Upper lobe of right lung (tissue), 1 donor: Measurements from ENCODE around the gene CLECL1. TPM values are rescaled to one million over a fixed set of nuclear protein-coding genes. Genes with fewer than 3 reads are reported as not detected.

Source experiments
- ATAC-seq: fragments of 200-7000 bp; cut with Tn5 transposase; one replicate; pipeline ENCODE4 v1.9.1; 2020; ENCODE audit warnings: mild to moderate bottlenecking, moderate library complexity
- DNase-seq: peaks from one replicate; pipeline ENCODE4 v3.0.0-alpha.2; 2020
- H3K27ac ChIP-seq: fragments of 200-600 bp; one replicate; pipeline ENCODE4 v1.8.0; 2022
- H3K27me3 ChIP-seq: fragments of 200-600 bp; one replicate; pipeline ENCODE4 v1.8.0; 2022; ENCODE audit warnings: mild to moderate bottlenecking
- H3K36me3 ChIP-seq: fragments of 200-600 bp; one replicate; pipeline ENCODE4 v1.8.0; 2022
- H3K4me1 ChIP-seq: fragments of 200-600 bp; one replicate; pipeline ENCODE4 v1.8.0; 2022
- H3K4me3 ChIP-seq: fragments of 200-600 bp; one replicate; pipeline ENCODE4 v1.8.0; 2022; ENCODE audit warnings: mild to moderate bottlenecking
- H3K9me3 ChIP-seq: fragments of 200-600 bp; one replicate; pipeline ENCODE4 v1.8.0; 2022
- CTCF ChIP-seq: fragments of 200-600 bp; IDR thresholded peaks from one replicate; pipeline ENCODE4 v1.8.0; 2022; ENCODE audit warnings: antibody characterized with exemption
- intact Hi-C: fragments of 100-400 bp; cut with DNase I; formaldehyde crosslinking; loops from one replicate; pipeline ENCODE4 v1.11.0; 2022
- total RNA-seq: library from RNA; stranded (reverse); fragmentation: NEBNext Ultra II Directional; extraction: Animal tissue kit (Norgen Biotek cat#: 25700); gene quantifications from one replicate; pipeline ENCODE4 v1.2.1, GENCODE V29; 2021
- donor health status: DM: no; HTN: yes; CAD: no; lungs with severe emphysema.

Gene CLECL1
- total RNA-seq, 1 donor from 2014 or later, result 3.4 TPM

DNA sequence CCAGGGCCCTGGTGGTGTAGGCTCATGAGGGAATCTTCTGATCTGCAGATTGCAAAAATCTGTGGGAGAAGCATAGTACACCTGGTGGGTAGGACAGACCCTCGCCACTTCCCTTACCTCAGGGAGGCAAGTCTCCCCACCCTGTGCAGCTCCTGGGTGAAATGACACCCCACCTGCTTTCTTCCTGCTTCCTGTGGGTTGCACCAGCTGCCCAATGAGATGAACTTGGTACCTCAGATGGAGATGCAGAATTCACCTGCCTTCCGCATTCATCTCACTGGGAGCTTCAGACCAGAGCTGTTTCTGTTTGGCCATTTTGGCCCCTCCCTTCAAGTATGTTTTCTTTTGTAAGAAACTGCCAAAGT is 58.7 kb downstream of the CLECL1 start:
- peak; percentile 25 for ATAC-seq
- Histone ChIP-seq H3K4me3 (no peak overlapping the region), H3K27me3 (no peaks in the 10 kb centered on the region), H3K36me3 (no peaks in the 10 kb centered on the region), H3K27ac (no peak overlapping the region), H3K4me1 (peaks cover 8% of the 10 kb centered on the region), H3K9me3 (no peaks in the 10 kb centered on the region)
- DNase-seq, result no peak
- intact Hi-C loops, result no loop called here
- TF ChIP-seq CTCF, result no peak

GRCh38 chr12:9673404-9674225 is 59.3 kb downstream of the CLECL1 start:
- peak; percentile 89 for ATAC-seq
- Histone ChIP-seq H3K4me3 (no peak overlapping the region), H3K27ac (no peak overlapping the region), H3K4me1 (peaks cover 8% of the 10 kb centered on the region), H3K36me3 (no peaks in the 10 kb centered on the region), H3K27me3 (no peaks in the 10 kb centered on the region), H3K9me3 (no peaks in the 10 kb centered on the region)
- no peak for TF ChIP-seq CTCF
- intact Hi-C loops, result no loop called here
- DNase-seq, result peak; percentile 75

Other genes with a start within 250 kb of the CLECL1 start
- 3.3 TPM for gene KLRB1, start 125.2 kb downstream of the CLECL1 start, total RNA-seq
- 12.9 TPM for gene CLEC2D, start 63.4 kb downstream of the CLECL1 start, total RNA-seq
- 14.5 TPM for gene CD69, start 27.8 kb upstream of the CLECL1 start, total RNA-seq
- gene KLRF1, start 94.4 kb upstream of the CLECL1 start, total RNA-seq, result 2.7 TPM
- 24.6 TPM for gene CLEC2B, start 136.3 kb upstream of the CLECL1 start, total RNA-seq
- gene KLRF2, start 148.4 kb upstream of the CLECL1 start, total RNA-seq, result not detected
- not detected for gene CLEC2A, start 199.3 kb upstream of the CLECL1 start, total RNA-seq
- gene CLEC12A, start 238.3 kb upstream of the CLECL1 start, total RNA-seq, result 43.4 TPM